ENCODE results near the gene TERT. TPM values are rescaled to one million over a fixed set of nuclear protein-coding genes. Genes with fewer than 3 reads are reported as not detected.
A peak's percentile ranks its signal among the peaks of the same experiment; 100 is the strongest.

TERT gene
- total RNA-seq, 3 donors from 2014 or later (not counting 1 experiment from before 2014, with no cell fraction given), result not detected

GRCh38 chr5:1298723-1299510 lies 4.0 kb upstream of the TERT start:
- no peaks in the 10 kb centered on the region for H3K4me1 Mint-ChIP-seq
- H3K27me3 Mint-ChIP-seq (ENCODE audit: low read depth in 2 of 2), result peaks cover 18 to 42% of the 10 kb centered on the region in 2 donors
- DNase-seq (peak in 1 of 2 donors; percentile 7), ATAC-seq (no peak)
- Histone ChIP-seq H3K27ac (ENCODE audit: low read length) (no peak overlapping the region), H3K27me3 (ENCODE audit: control insufficient read depth, insufficient read depth, low read length) (no peaks in the 10 kb centered on the region), H3K36me3 (ENCODE audit: control insufficient read depth, insufficient read depth, low read length) (no peaks in the 10 kb centered on the region), H3K4me3 (ENCODE audit: low read length) (no peak overlapping the region), H3K9me3 (ENCODE audit: control insufficient read depth, insufficient read depth, low read length) (no peaks in the 10 kb centered on the region), H3K4me1 (ENCODE audit: control insufficient read depth, insufficient read depth, low read length) (peaks cover 3% of the 10 kb centered on the region)
- H3K27ac Mint-ChIP-seq, result no peak overlapping the region
- intact Hi-C loops (cut with micrococcal nuclease), result no loop called here
- H3K36me3 Mint-ChIP-seq, result no peaks in the 10 kb centered on the region
- H3K9me3 Mint-ChIP-seq, result no peaks in the 10 kb centered on the region
- WGBS (ENCODE audit: insufficient coverage), result 89% methylated on average over 33 of the region's 33 CpGs
- TF ChIP-seq CTCF (IDR thresholded peaks at IDR 0.05), result no peak
- no peak overlapping the region for H3K4me3 Mint-ChIP-seq

- Mint-ChIP-seq H3K27me3 (ENCODE audit: low read depth in 2 of 2) (peaks cover 24 to 34% of the 10 kb centered on the region in 2 donors), H3K9me3 (no peaks in the 10 kb centered on the region), H3K27ac (no peak overlapping the region), H3K4me3 (no peak overlapping the region), H3K36me3 (no peaks in the 10 kb centered on the region), H3K4me1 (no peaks in the 10 kb centered on the region)
- Histone ChIP-seq H3K27ac (ENCODE audit: low read length) (no peak overlapping the region), H3K4me3 (ENCODE audit: low read length) (no peak overlapping the region), H3K9me3 (ENCODE audit: control insufficient read depth, insufficient read depth, low read length) (no peaks in the 10 kb centered on the region), H3K4me1 (ENCODE audit: control insufficient read depth, insufficient read depth, low read length) (peaks cover 3% of the 10 kb centered on the region), H3K36me3 (ENCODE audit: control insufficient read depth, insufficient read depth, low read length) (no peaks in the 10 kb centered on the region), H3K27me3 (ENCODE audit: control insufficient read depth, insufficient read depth, low read length) (no peaks in the 10 kb centered on the region)
- TF ChIP-seq CTCF (IDR thresholded peaks at IDR 0.05), result no peak
- intact Hi-C loops (cut with micrococcal nuclease), result no loop called here
- DNase-seq (peak in 1 of 2 donors; percentile 4), ATAC-seq (no peak)
- WGBS (ENCODE audit: insufficient coverage), result 90% methylated on average over 19 of the region's 19 CpGs
Measured at GRCh38 chr5:1298067-1298551, 3.2 kb upstream of the TERT start.

DNA sequence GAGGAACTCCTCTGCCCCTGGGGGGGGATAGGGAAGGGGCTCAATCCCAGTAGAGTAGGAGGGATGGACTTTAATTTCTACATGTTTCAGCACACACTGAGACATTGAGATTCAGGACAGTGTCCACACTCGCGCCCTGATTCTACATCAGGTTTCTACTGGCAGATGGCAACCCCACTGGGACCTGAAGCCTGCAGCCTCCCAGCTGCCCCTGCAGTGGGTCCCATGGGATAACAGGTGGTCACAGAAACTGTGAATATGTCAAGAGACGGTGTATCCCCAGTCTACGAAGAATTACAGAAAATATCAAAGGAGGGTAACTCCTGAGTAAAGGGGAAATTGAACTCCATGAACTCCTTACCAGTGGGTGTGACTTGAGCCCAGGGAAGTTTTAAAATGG lies 2.4 kb upstream of the TERT start:
- Histone ChIP-seq H3K36me3 (ENCODE audit: control insufficient read depth, insufficient read depth, low read length) (no peaks in the 10 kb centered on the region), H3K27me3 (ENCODE audit: control insufficient read depth, insufficient read depth, low read length) (no peaks in the 10 kb centered on the region), H3K4me1 (ENCODE audit: control insufficient read depth, insufficient read depth, low read length) (peaks cover 3% of the 10 kb centered on the region), H3K9me3 (ENCODE audit: control insufficient read depth, insufficient read depth, low read length) (no peaks in the 10 kb centered on the region), H3K4me3 (ENCODE audit: low read length) (no peak overlapping the region), H3K27ac (ENCODE audit: low read length) (no peak overlapping the region)
- Mint-ChIP-seq H3K36me3 (no peaks in the 10 kb centered on the region), H3K4me3 (no peak overlapping the region), H3K4me1 (no peaks in the 10 kb centered on the region), H3K27me3 (ENCODE audit: low read depth in 2 of 2) (peaks cover 25 to 26% of the 10 kb centered on the region in 2 donors), H3K9me3 (no peaks in the 10 kb centered on the region), H3K27ac (no peak overlapping the region)
- no peak for TF ChIP-seq CTCF (IDR thresholded peaks at IDR 0.05)
- intact Hi-C loops (cut with micrococcal nuclease), result no loop called here
- peak in 1 of 2 donors; percentile 7 for DNase-seq
- whole genome bisulfite sequencing (ENCODE audit: insufficient coverage), result 78% methylated on average over 4 of the region's 4 CpGs
- ATAC-seq, result no peak
